Endothelial cell of umbilical vein (primary cell): ENCODE measurements around the gene PRSS22. TPM values are rescaled to one million over a fixed set of nuclear protein-coding genes. Genes with fewer than 3 reads are reported as not detected.

Experiments
- BruUV-seq: library from RNA; stranded (reverse); fragments of 400-500 nt; replicated peaks from 2 replicates; lab custom pipeline; 2021; lab: Mats Ljungman, UMichigan
- CTCF ChIA-PET: fragments of 300-600, 350-600 bp; sonication (Branson Sonifier 250); formaldehyde crosslinking; loops from one replicate; lab custom pipeline; 2021; ENCODE audit warnings: antibody characterized with exemption, inconsistent platforms; lab: Charles Lee
- POLR2A ChIA-PET: fragments of 300-600, 350-600 bp; sonication (Branson Sonifier 250); formaldehyde crosslinking; loops from one replicate; lab custom pipeline; 2021; ENCODE audit warnings: antibody characterized with exemption, inconsistent platforms; lab: Charles Lee
- DNase-seq: peaks from one replicate; pipeline ENCODE4 v3.0.0-alpha.2; 2011; ENCODE audit warnings: low read depth, low spot score
- FAIRE-seq: peaks from 2 replicates; lab custom pipeline; 2011; peaks lifted over from hg19 to GRCh38; lab: Jason Lieb, UNC
- H2AFZ ChIP-seq: 2 replicates; pipeline ENCODE4 v1.6.0; 2012; ENCODE audit warnings: low read depth, low read length, control low read depth, inconsistent platforms
- H3K27ac ChIP-seq: 2 replicates; pipeline ENCODE4 v1.5.1; 2011; ENCODE audit warnings: low read depth, mild to moderate bottlenecking, control low read depth, low read length, moderate library complexity; ENCODE audit not compliant: insufficient read depth
- H3K27me3 ChIP-seq, 2 experiments: 2 replicates each; pipeline versions ENCODE4 v1.6.0 to v1.6.1; 2011; ENCODE audit warnings: low read length in 2 of 2, mixed read lengths in 1 of 2; ENCODE audit not compliant: control insufficient read depth in 2 of 2, insufficient read depth in 2 of 2
- H3K36me3 ChIP-seq, 2 experiments: 2 replicates in 1 of 2; 3 replicates in 1 of 2; pipeline ENCODE4 v1.5.1; 2011; ENCODE audit warnings: low read length in 2 of 2, mild to moderate bottlenecking in 1 of 2, moderate library complexity in 1 of 2; ENCODE audit not compliant: control insufficient read depth in 2 of 2, insufficient read depth in 2 of 2; ENCODE audit errors: extremely low read depth in 1 of 2
- H3K4me1 ChIP-seq: 3 replicates; pipeline ENCODE4 v1.5.1; 2011; ENCODE audit warnings: mild to moderate bottlenecking, low read length; ENCODE audit not compliant: control insufficient read depth, insufficient read depth; ENCODE audit errors: extremely low read depth
- H3K4me2 ChIP-seq: 2 replicates; pipeline ENCODE4 v1.6.1; 2011; ENCODE audit warnings: low read length, control low read depth, mixed read lengths; ENCODE audit not compliant: insufficient read depth
- H3K4me3 ChIP-seq, 3 experiments: fragments of 200-600 bp in 1 of 3; sonication (generic), shearing (Covaris generic) in 1 of 3; replicated peaks in 1 of 3; 2 replicates each; pipeline ENCODE4 v1.5.1; 2011 to 2016; ENCODE audit warnings: control low read depth in 3 of 3, low read length in 3 of 3, mild to moderate bottlenecking in 2 of 3, inconsistent platforms in 1 of 3, low read depth in 1 of 3, moderate library complexity in 1 of 3; ENCODE audit not compliant: insufficient read depth in 1 of 3
- H3K79me2 ChIP-seq: 2 replicates; pipeline ENCODE4 v1.6.0; 2012; ENCODE audit warnings: low read length, inconsistent platforms; ENCODE audit not compliant: control insufficient read depth, insufficient read depth
- H3K9ac ChIP-seq: replicated peaks from 2 replicates; pipeline ENCODE3; 2011; ENCODE audit warnings: low read length, control low read depth; ENCODE audit not compliant: insufficient read depth; ENCODE audit errors: extremely low read depth
- H3K9me1 ChIP-seq: replicated peaks from 3 replicates; pipeline ENCODE4 v1.6.0; 2011; ENCODE audit warnings: mild to moderate bottlenecking, low read length; ENCODE audit not compliant: control insufficient read depth, insufficient read depth; ENCODE audit errors: extremely low read depth
- H3K9me3 ChIP-seq: replicated peaks from 2 replicates; pipeline ENCODE4 v1.5.1; 2012; ENCODE audit warnings: low read length, inconsistent platforms; ENCODE audit not compliant: control insufficient read depth, insufficient read depth
- H4K20me1 ChIP-seq: replicated peaks from 2 replicates; pipeline ENCODE3; 2011; ENCODE audit warnings: mild to moderate bottlenecking, low read length; ENCODE audit not compliant: control insufficient read depth, insufficient read depth; ENCODE audit errors: extremely low read depth
- EZH2 ChIP-seq: IDR thresholded peaks from 2 replicates; pipeline ENCODE4 v1.6.1; 2012; ENCODE audit warnings: borderline replicate concordance, low read depth, mild to moderate bottlenecking, moderate library complexity, low read length, inconsistent platforms; ENCODE audit not compliant: severe bottlenecking
- FOS ChIP-seq: IDR thresholded peaks from 2 replicates; pipeline ENCODE4 v1.6.1; 2011; ENCODE audit warnings: mild to moderate bottlenecking, low read length, moderate library complexity, borderline replicate concordance; ENCODE audit not compliant: insufficient read depth
- GATA2 ChIP-seq: IDR thresholded peaks from 2 replicates; pipeline ENCODE4 v1.7.0; 2011; ENCODE audit warnings: low read depth, mild to moderate bottlenecking, moderate library complexity, mixed read lengths, low read length; ENCODE audit not compliant: insufficient read length, insufficient read depth
- JUN ChIP-seq: IDR thresholded peaks from 2 replicates; pipeline ENCODE4 v1.6.1; 2011; ENCODE audit warnings: borderline replicate concordance, low read depth; ENCODE audit not compliant: insufficient read length, insufficient read depth
- MYC ChIP-seq: IDR thresholded peaks from one replicate; pipeline ENCODE4 v1.6.1; 2011; ENCODE audit warnings: mild to moderate bottlenecking, low read depth, low read length
- POLR2A ChIP-seq: IDR thresholded peaks from 2 replicates; pipeline ENCODE4 v1.6.1; 2012; ENCODE audit warnings: low read depth, mild to moderate bottlenecking, control low read depth, low read length
- POLR2AphosphoS5 ChIP-seq: IDR thresholded peaks from 2 replicates; pipeline ENCODE4 v1.6.1; 2012; ENCODE audit warnings: low read depth, mild to moderate bottlenecking, control low read depth, low read length, moderate library complexity; ENCODE audit not compliant: insufficient read depth
- dilution Hi-C: fragments of 300-500 bp; cut with MboI; formaldehyde crosslinking; loops from one replicate; pipeline ENCODE4 v1.15.0; 2019; ENCODE audit warnings: low sequenced_read_pairs; ENCODE audit not compliant: extremely low pct_ligation_motif_present
- intact Hi-C: fragments of 100-400 bp; cut with micrococcal nuclease; formaldehyde crosslinking; loops from one replicate; pipeline ENCODE4 v1.10.0; 2022
- polyA plus RNA-seq, 4 experiments: library from polyadenylated mRNA; depleted of rRNA in 3 of 4; stranded (reverse) in 3 of 4; unstranded in 1 of 4; fragments of >200 nt; gene quantifications; 2 replicates each; pipeline versions ENCODE4 v1.2.1 to v1.2.3, GENCODE V29; 2011 to 2012; ENCODE audit warnings: missing spikeins in 1 of 4
- total RNA-seq: library from RNA; stranded (reverse); gene quantifications from 2 replicates; pipeline ENCODE4 v1.2.3, GENCODE V29; 2021
- TF ChIP-seq, protein P1 (sequence below): IDR thresholded peaks from 2 replicates; pipeline ENCODE4 v1.6.1; 2011; ENCODE audit not compliant: insufficient read depth, insufficient read length
- TF ChIP-seq, protein P2 (sequence below), 2 donors: IDR thresholded peaks; 1 replicate in 1 of 2; 2 replicates in 1 of 2; pipeline ENCODE4 v1.5.1; 2011; ENCODE audit warnings: low read length in 2 of 2, mild to moderate bottlenecking in 2 of 2, moderate library complexity in 2 of 2, control low read depth in 1 of 2, inconsistent platforms in 1 of 2, low read depth in 1 of 2; ENCODE audit not compliant: insufficient read depth in 1 of 2; ENCODE audit errors: extremely low read depth in 1 of 2

PRSS22 gene
- total and polyA plus RNA-seq, 2 donors (not counting 3 experiments of a cell fraction or from before 2014, with no cell fraction given), result not detected

DNA sequence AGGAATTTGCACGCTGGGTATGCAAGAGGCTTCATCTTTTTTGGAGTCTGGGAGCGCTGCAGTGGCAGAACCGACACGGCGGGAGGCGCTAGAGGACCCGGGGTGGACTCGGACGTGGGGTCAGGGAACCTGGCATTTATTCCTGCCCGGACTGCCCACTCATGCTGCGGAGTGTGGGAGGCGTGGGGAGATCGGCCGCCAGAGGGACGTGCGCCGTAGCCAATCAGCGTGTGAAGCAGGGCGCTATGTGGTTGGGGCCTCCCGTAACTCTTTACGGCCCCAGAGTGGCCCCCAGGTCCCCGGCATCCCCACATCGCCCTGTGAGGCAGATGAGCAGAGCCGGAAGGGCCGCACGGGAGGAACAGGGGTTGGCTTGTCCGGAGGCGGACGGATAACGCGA lies 36.3 kb upstream of the PRSS22 start:
- BruUV-seq, result no TSS peak
- CTCF ChIA-PET, result no interaction called here
- dilution Hi-C loops, result no loop called here

More for the DNA sequence above, 36.3 kb upstream of the PRSS22 start:
- H3K9ac ChIP-seq, result no peak overlapping the region
- no peak for TF ChIP-seq POLR2AphosphoS5
- TF ChIP-seq, protein P1, sequence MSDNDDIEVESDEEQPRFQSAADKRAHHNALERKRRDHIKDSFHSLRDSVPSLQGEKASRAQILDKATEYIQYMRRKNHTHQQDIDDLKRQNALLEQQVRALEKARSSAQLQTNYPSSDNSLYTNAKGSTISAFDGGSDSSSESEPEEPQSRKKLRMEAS, result no peak
- no peak for TF ChIP-seq EZH2
- TF ChIP-seq POLR2A, result no peak
- no peak for TF ChIP-seq JUN
- TF ChIP-seq GATA2, result no peak
- TF ChIP-seq MYC, result no peak
- TF ChIP-seq, protein P2, sequence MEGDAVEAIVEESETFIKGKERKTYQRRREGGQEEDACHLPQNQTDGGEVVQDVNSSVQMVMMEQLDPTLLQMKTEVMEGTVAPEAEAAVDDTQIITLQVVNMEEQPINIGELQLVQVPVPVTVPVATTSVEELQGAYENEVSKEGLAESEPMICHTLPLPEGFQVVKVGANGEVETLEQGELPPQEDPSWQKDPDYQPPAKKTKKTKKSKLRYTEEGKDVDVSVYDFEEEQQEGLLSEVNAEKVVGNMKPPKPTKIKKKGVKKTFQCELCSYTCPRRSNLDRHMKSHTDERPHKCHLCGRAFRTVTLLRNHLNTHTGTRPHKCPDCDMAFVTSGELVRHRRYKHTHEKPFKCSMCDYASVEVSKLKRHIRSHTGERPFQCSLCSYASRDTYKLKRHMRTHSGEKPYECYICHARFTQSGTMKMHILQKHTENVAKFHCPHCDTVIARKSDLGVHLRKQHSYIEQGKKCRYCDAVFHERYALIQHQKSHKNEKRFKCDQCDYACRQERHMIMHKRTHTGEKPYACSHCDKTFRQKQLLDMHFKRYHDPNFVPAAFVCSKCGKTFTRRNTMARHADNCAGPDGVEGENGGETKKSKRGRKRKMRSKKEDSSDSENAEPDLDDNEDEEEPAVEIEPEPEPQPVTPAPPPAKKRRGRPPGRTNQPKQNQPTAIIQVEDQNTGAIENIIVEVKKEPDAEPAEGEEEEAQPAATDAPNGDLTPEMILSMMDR (IDR thresholded peaks at IDR 0.05; ENCODE audit: extremely low read depth in 1 of 2, insufficient read depth in 1 of 2, low read depth in 1 of 2, low read length in 2 of 2), result no peak
- TF ChIP-seq FOS, result no peak
- FAIRE-seq, result no peak
- H2AFZ ChIP-seq, result no peak overlapping the region
- intact Hi-C loops, result no loop called here
- H4K20me1 ChIP-seq, result no peaks in the 10 kb centered on the region
- no peak overlapping the region for H3K4me3 ChIP-seq
- no peaks in the 10 kb centered on the region for H3K79me2 ChIP-seq
- no peak overlapping the region for H3K27ac ChIP-seq
- H3K9me3 ChIP-seq, result no peaks in the 10 kb centered on the region
- H3K4me1 ChIP-seq, result peaks cover 5% of the 10 kb centered on the region
- no peak overlapping the region for H3K4me2 ChIP-seq
- POLR2A ChIA-PET, result no interaction called here
- no peaks in the 10 kb centered on the region for H3K27me3 ChIP-seq
- peaks cover 0 to 8% of the 10 kb centered on the region in 2 experiments for H3K36me3 ChIP-seq
- H3K9me1 ChIP-seq, result no peaks in the 10 kb centered on the region
- DNase-seq, result no peak
